ENCODE measurements around the gene WASHC3. TPM values are rescaled to one million over a fixed set of nuclear protein-coding genes. Genes with fewer than 3 reads are reported as not detected.
"Not testable (repeated sequence)": the region's sequence is repeated elsewhere in the genome, so short reads cannot be mapped to it uniquely, and the experiment has no call there.

Gene WASHC3
- polyA plus RNA-seq, 4 donors: 51.3 to 63.8 (median 56.9) TPM

DNA sequence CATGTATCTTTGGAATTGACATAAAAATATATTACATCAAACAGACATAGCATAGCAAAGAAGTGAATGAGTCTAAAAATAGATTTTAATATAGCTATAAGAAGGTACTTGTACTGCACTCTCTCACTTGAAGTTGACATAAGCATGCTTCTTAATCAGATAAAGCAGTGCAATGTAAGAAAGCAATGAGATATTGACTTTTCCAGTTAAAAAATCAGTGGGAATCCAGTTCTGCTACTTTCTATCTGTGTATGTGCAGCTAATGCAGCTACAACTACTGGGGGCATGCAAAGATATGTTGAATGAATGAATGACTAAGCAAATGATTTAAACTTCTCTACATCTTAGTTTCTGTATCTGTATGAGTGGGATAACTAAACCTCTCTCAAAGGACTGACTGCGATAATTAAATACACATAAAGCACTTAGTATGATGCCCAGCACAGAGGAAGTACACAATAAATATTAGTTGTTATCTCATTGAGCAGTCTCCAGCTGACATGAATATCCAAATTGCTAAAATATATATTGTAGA lies 10.3 kb downstream of the WASHC3 start:
- no peak for DNase-seq (ENCODE audit: low read depth in 4 of 4, low spot score in 3 of 4)

DNA sequence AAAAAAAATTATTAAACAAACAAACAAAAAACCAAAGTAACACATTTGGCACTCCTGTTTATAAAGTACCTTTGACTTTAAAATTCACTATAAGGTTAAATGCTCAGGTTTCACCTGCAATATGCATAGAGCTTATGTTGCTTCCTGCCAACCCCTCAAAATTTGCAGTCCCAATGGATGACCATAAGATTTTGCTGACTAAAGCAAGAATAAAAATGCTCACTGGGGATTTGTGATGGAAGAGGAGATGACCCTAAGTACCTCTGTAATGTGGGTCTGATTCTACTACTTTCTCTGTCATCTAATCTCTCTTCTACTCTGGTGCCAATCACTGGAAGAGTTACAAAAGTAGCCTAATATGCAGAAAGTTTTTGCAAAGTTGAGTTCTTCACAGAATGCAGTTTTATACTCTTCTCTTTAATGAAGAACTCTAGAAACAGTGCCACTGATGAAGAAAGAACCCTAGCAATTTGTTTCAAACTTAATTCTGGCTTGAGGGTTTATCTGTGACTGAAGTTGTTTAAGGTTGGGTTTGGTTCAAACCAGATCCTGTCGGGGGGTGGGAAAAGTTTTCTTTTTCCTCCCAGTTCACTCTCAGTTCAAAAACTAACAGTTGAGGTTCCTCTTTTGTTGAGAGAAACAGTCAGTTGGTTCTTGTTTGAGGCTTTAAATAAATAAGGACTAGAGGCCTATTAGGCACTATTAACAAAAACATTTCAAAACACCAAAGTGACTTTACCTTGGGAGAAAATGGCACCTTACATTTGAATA lies 10.9 kb downstream of the WASHC3 start:
- no peak for DNase-seq (ENCODE audit: low read depth in 4 of 4, low spot score in 3 of 4)

DNA sequence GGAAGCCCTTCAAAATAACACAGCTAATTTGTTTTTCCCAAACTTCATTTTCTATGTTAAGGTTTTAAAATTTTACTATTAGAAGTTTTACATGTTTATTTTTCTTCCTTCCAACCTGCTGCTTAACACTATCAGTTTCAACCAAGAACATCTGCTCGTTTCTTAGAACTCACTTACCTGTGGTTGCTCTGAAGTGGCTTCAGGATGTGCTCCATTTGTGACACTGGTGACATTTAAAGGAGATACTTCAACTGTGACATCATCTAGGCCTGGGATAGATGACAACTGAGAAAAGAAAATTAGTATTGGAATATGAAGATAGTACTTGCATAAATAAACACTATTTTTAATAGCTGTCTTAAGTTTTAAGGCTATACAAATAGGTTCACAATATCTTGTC lies 17.9 kb downstream of the WASHC3 start:
- no peak for DNase-seq (ENCODE audit: low read depth in 4 of 4, low spot score in 3 of 4)

DNA sequence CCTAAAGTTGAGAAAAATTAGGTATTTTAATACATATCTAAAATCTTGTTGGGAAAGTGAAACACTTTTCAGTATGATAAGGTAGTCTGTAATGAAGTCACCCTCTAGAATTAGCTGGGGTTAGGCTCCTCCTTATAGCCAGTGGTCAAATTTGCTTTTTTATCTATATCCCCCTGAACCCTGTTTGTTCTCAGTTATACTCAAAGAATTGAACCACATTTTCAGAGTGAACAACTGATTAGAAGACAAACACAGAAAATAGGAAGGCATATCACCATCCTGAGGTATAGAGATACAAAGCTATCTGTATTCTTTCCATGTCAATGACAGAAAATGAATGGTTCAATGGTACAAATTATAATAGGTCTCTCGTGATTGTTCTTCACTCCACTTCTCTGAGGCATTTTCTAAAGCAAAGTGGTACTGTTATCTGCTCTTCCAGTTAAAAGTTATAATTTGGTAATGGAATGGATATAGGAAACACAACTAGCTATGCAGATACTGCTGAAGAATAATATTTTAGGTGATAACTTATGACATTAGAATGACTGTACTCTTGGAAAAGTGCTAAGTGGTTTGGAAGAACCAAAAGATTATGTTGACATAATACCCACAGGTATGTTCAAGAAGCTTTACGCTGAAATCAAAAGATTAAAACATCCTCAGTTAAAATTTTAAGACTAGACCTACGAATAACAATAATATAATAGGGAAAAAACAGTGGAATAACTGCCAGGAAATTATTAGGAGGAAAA lies 27.6 kb downstream of the WASHC3 start:
- DNase-seq (ENCODE audit: low read depth in 4 of 4, low spot score in 3 of 4): no peak

DNA sequence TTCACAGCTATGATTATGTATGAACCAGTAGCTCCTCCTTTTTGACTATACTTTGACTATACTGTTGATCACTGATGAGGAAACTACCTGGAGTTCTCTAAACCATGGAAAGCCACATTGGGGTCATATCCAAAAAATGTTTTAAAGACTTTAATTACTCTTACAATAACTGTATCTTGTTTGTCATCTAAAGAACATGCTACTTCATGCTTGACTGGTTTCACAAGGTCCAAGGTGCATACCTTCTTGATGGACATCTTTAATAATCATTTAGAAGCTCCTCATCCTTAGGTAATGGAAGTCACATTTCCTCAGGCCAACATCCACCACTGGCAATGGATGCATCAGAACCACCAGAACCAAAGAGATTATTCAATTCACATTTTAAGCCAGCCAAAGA lies 29.9 kb downstream of the WASHC3 start:
- DNase-seq (ENCODE audit: low read depth in 4 of 4, low spot score in 3 of 4): no peak

DNA sequence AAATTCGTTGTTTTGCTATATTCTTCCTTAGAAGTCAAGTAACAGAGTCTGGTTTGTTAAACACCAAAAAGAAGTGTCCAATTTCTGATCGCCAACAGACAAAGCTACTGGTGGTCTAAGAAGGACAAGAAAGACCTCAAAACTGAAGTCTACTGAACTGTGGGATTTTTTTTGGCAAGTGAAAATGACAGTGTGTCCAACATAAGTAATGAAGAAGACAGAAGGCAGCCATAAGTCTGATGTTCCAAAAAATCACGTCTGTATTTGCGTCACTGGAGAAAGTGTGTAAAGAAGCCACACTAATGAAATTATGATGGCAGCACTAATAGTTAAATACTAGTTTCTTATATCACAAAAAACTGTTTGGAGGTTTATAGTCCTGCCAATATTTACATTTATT lies 32.6 kb downstream of the WASHC3 start:
- DNase-seq (ENCODE audit: low read depth in 4 of 4, low spot score in 3 of 4): no peak

DNA sequence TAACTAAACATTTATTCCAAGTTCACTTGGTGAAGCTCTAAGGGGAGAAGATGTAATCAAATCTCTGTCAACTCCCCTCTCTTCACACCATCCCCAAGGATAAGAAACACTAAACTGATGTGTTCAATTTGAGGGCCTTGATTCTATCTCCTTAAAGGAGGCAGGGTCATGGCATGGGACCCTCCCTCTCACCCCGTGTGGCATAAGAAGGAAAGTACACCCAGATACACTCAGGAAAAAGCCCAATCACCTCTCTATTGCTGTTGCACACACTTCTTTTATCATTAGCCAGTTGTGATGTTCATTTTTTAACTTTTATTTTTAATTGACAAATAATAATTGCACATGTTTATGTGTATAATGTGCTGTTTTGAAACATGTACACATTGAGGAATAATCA lies 35.1 kb downstream of the WASHC3 start:
- DNase-seq (ENCODE audit: low read depth in 4 of 4, low spot score in 3 of 4): no peak

DNA sequence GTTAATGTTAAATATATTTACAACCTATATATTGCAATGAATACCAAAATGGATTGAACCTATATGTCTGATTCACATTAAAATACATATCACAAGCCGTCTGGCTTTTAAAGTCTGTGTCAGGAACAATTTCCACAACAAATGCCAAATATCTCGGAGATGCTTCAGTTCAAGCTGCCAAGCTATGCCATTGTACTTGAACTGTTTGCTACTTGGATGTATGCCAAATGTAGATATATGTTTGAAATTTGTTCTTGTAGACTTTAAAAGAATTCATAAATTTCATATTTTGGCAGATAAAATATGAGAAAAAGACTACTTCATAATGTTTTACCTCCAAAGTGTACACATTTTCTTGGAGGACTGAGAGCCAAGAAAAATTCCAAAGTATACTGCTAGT lies 37.0 kb downstream of the WASHC3 start:
- DNase-seq (ENCODE audit: low read depth in 4 of 4, low spot score in 3 of 4): no peak

DNA sequence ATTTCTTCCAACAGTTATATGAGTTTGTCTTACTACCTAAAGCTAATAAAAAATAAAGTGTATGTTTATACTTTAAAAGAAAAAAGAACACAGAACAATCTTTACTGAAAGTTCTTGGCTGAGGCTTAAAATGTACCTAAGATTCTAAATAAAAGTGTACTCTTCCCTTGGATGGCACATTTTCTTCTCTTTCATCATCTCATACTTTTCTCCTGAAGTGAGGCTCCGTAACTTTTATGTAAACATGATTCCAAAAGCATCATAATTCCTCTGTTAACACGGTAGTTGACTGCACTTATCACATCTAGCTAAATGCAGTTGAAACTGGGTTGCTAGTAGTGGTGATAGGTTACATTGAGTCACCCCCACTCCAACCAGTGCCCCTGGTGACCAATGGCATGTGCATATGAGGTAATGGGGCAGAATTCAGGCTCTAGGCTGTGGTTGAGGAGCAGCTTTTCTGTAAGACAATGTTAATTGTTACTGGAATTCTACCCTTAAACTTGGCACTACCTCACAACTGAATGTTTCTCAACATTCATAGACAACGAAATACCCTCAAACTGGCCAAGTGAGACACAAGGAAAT lies 38.4 kb downstream of the WASHC3 start:
- no peak for DNase-seq (ENCODE audit: low read depth in 4 of 4, low spot score in 3 of 4)

DNA sequence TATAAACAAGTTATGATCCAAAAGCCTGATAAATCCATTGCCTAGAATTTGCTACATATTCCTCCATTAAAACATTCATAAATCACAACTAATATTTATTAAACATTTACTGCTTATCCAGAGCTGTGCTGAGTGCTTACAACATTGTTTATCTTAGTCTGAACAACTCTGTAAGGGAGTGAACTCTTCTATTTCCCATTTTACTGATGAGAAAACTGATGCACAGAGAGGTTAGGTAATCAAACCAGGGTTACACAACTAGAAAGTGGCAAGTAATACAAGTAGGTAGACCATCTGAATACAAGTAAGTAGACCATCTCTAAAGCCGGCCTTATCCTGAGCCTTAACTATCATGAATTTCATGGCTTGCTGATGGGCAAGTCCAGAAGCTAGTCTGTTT lies 39.5 kb downstream of the WASHC3 start:
- no peak for DNase-seq (ENCODE audit: low read depth in 4 of 4, low spot score in 3 of 4)

DNA sequence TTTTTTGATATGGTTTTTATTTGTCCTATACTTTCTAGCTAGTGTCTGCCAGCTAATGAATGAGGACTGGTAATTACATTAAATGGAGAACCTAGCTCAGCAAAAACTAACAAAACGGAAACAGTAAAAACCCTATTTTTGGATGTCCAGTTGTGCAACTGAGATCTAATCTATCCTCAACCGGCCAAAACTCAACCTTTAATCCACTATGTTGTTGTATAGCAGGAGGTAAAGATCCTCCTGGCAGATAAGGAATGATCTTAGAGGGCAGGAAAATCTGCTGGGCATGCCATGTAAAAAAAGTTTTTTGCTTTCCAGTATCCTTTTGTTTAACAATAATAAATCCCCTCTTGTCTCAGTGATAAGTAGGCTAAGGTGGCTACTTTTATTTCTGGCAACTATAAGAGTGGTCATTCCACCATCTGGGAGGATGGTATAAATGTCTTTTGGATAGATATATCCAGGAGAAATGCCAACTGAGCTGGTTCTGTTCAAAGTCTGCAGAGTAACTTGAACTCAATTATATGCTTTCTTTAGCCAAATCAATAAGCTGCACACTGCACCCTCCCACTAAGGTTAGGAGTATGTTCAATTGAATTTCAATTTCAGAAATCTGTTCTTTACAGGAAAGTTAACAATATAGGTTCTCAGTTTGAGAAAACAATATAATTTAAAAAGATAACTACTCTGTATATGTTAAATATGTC lies 40.1 kb downstream of the WASHC3 start:
- DNase-seq (ENCODE audit: low read depth in 4 of 4, low spot score in 3 of 4): no peak

DNA sequence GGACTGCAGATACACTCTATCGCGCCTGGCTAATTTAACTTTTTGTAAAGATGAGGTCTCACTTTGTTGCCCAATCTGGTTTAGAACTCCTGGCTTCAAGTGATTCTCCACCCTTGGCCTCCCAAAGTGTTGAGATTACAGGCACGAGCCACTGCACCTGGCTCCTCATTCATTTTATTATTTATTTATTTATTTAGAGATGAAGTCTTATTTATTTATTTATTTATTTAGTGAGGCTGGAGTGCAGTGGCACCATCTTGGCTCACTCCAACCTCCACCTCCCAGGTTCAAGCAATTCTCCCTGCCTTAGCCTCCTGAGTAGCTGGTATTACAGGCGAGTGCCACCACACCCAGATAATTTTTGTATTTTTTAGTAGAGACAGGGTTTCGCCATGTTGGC lies 43.2 kb downstream of the WASHC3 start:
- not testable (repeated sequence) for DNase-seq (ENCODE audit: low read depth in 4 of 4, low spot score in 3 of 4)

DNA sequence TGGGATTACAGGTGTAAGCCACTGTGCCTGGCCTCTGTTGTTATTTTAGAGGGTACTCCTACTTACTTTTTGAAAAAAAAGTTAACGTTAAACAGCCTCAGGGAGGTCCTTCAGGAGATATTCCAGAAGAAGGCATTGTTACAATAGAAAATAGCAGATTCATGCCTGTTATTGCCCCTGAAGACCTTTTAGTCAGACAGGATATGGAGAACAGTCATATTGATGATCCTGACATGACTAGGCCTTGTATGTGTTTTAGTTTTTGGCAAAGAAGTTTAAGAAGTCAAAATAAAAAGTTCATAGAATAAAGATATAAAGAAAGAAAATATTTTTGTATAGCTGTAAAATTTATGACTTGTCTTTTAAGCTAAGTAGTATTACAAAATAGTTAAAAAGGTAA lies 45.3 kb downstream of the WASHC3 start:
- no peak for DNase-seq (ENCODE audit: low read depth in 4 of 4, low spot score in 3 of 4)

DNA sequence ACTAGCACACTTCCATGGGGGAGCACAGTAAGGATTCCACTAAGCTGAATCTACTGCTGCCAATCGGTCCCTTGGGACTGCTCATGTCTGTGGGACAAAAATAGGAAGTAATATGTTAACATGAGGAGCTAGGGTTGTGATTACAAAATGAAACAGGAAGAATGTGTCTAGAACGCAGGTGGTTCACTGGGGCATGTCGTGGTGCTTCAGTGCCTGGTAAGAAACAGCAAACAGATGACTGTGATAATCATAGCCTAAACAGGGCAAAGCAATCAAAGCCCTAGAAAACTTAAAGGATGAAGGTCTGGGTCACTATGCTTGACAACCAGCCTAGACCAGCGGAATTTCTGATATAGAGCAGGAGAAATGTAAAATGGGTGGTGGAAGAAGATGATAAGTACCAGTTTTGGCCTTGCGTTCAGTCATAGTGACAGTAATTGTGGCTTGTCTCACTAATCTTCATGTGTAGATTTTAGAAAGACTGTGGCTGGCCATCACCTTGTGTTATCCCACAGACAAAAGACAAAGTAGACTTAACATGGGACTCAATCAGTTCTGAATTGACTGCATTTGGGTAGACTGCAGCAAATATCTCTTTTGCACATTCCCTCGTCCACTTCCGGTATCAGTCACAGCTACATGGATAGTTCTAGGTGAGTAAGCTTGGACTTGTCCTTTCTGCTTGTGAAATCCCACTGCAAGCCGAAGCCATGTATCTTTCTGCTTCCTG lies 51.4 kb downstream of the WASHC3 start:
- no peak for DNase-seq (ENCODE audit: low read depth in 4 of 4, low spot score in 3 of 4)

DNA sequence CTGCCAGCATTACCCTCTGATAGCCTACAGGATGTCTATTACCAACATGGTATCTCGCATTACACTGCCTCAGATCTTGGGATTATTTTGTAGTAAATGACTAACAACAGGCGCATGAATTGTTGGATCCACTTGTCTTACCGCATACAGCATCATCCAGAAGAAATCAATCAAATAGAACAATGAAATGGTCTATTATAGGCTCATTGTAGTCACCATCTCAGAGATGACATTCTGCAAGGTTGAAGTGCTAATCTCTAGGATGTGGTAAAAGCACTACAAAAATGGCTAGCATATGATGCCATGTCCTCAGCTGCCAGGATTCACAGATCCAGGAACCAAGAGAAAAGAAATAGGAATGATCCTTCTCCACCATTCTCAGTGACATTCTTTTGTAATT lies 52.0 kb downstream of the WASHC3 start:
- DNase-seq (ENCODE audit: low read depth in 4 of 4, low spot score in 3 of 4): no peak

DNA sequence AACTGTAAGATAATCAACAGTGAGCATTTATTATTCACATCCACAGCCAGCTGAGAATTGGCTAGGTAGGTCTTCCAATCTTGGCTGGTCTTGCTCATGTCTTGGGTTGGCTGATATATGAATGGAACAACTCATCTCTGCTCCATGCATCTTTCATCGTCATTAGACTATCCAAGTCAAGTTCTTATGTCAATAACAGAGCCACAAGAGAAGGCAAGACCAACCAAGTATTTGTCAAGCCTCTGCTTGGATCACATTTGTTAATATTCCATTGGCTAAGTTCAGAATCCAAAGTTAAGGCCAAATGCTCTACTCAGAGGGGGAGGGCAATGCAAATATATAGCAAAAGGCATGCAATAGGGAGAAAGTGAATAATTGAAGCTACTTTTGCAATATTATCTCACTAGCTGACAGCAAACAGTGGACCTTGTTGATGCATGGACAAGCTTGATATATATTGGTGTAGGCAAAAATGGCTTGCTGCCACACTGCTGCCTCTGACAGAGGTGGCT lies 53.1 kb downstream of the WASHC3 start:
- DNase-seq (ENCODE audit: low read depth in 4 of 4, low spot score in 3 of 4): no peak

DNA sequence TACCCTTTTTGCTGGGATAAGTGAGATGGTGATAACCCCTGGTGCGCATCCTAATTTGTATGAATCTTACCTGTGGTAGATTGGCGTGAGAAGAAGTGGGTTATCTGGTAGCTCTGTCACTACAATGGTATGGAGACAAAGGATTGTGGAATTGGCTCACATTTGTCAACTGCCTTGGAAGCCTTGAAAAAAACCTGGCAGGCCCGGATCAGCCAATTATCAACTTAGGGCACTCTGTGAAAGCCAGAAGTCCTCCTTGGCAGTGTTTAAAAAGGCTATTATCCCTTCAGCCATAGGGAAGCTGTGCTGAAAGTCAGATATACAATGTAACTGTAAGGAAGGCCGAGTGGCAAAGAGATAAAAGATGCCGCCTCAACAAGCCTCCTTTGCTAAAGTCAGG lies 56.5 kb downstream of the WASHC3 start:
- DNase-seq (ENCODE audit: low read depth in 4 of 4, low spot score in 3 of 4): no peak

DNA sequence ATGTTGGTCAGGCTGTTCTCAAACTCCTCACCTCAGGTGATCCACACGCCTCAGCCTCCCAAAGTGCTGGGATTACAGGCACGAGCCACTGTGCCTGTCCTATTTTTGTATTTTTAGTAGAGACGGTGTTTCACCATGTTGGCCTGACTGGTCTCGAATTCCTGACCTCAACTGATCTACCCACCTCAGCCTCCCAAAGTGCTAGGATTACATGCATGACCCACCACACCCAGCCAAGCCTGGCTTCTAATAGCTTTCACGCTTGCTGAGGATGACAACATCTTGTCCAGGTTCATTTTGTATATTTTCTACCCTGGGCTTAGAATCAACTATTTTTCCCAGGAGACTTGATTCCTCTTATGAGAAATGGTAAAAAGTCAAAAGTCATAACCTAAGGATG lies 64.7 kb downstream of the WASHC3 start:
- DNase-seq (ENCODE audit: low read depth in 4 of 4, low spot score in 3 of 4): no peak

DNA sequence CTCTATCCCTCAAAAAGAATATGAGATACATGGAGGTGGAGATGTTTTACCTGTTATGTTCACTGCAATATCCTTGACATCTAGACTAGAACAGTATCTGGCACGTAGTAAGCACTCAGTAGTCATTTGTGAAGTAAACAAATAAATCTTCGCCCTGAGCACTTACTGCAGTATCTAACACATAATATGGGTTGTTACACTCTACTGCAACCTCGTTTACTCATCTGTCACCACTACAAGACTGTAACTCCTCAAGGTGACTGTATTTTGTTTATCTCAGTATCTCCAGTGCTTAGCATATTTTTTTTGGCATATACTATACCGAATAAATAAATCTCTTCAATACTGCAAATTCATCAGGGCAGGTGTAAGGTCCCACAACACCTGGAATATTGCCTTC lies 66.1 kb downstream of the WASHC3 start:
- no peak for DNase-seq (ENCODE audit: low read depth in 4 of 4, low spot score in 3 of 4)

DNA sequence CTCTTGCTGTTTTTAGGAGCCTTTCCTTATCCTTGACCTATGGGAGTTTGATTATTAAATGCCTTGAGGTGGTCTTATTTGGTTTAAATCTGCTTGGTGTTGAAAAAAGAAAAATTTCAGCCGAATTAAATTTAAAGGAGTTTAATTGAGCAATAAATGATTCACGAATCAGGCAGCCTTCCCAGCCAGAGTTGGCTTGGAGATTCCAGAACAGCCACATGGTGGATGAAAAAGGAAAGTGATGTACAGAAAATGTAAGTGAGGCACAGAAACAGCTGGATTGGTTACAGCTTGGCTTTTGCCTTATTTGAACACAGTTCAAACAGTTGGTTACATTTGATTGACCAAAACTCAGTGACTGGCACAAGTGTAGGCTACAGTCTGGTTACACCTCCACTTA lies 69.7 kb downstream of the WASHC3 start:
- no peak for DNase-seq (ENCODE audit: low read depth in 4 of 4, low spot score in 3 of 4)
